SK-MEL-5 (cell line): ENCODE measurements around the gene CRTC2. TPM values are rescaled to one million over a fixed set of nuclear protein-coding genes. Genes with fewer than 3 reads are reported as not detected.
A peak's percentile ranks its signal among the peaks of the same experiment; 100 is the strongest.

Source experiments
- DNase-seq: peaks from one replicate; pipeline ENCODE4 v3.0.0-alpha.2; 2016; ENCODE audit warnings: low read depth, low spot score
- in situ Hi-C: cut with HindIII; loops from 2 replicates; pipeline ENCODE4 v1.10.0; 2016; ENCODE audit warnings: low sequenced_read_pairs, high pct_unique_total_duplicates, low pct_unique_long_range_greater_than_20kb
- total RNA-seq: library from RNA; depleted of rRNA; stranded (reverse); fragments of >200 nt; shearing (Covaris generic); gene quantifications from 2 replicates; pipeline ENCODE4 v1.2.3, GENCODE V29; 2014

The CRTC2 gene
- total RNA-seq, 1 experiment from 2014 or later, result 11.1 TPM

DNA sequence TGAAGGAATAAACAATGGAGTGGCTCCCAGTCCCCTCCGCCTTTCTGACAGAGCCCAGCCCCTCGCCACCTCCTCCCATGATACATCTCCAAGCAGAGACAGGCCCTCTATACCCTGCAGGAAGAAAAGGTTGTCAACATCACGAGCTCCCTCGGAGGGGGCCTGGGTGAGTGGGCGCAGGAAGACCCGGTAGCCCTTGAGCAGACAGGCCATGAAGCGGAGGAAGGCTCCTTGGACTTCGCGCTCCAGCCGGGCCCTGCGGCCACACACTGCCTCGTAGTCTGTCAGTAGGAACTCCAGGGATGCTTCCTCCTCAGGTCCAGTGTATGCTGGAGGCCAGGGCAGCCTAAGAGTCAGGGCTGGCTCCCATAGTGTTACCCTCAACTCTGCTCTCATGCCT lies 18.9 kb downstream of the CRTC2 start:
- DNase-seq, result no peak
- in situ Hi-C loops, result no loop called here

DNA sequence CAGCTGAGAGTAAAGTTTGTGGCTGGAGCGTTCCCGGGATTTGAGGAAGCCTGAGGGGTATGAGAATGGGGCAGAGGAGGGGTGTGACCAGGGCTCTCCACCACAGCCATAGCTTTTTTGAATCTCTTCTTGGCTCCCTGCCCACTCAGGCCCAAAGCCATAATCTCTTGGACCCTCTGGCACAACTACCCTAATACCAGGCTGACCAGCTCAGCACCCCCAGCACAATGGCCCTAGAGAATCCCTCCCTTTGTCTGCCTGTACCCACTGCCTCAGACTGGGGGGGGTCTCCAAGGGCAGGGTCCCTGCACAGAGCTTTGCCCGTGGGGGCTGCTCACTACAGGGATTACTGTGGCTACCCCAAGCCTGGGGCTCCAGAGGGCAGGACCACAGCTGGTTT lies 19.4 kb downstream of the CRTC2 start:
- in situ Hi-C loops, result no loop called here
- no peak for DNase-seq

DNA sequence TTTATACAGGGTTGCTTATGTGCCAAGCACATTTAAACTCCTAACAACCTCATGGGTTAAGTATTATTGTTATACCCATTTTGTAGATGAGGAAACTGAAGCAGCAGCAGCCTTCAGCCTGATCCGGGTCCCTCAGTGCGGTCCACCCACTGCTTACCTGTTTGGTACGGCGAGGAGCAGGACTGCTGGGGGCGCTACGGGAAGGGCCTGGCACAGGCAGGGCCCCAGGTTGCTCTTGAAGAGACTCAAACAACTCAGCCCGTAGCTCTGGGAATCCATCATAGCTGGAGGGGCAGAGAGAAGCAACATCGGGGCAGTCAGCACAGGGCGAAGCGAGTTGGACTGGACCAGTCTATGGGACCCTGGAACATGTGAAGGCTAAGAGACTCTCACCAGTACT lies 21.1 kb downstream of the CRTC2 start:
- in situ Hi-C loops, result no loop called here
- DNase-seq, result no peak

DNA sequence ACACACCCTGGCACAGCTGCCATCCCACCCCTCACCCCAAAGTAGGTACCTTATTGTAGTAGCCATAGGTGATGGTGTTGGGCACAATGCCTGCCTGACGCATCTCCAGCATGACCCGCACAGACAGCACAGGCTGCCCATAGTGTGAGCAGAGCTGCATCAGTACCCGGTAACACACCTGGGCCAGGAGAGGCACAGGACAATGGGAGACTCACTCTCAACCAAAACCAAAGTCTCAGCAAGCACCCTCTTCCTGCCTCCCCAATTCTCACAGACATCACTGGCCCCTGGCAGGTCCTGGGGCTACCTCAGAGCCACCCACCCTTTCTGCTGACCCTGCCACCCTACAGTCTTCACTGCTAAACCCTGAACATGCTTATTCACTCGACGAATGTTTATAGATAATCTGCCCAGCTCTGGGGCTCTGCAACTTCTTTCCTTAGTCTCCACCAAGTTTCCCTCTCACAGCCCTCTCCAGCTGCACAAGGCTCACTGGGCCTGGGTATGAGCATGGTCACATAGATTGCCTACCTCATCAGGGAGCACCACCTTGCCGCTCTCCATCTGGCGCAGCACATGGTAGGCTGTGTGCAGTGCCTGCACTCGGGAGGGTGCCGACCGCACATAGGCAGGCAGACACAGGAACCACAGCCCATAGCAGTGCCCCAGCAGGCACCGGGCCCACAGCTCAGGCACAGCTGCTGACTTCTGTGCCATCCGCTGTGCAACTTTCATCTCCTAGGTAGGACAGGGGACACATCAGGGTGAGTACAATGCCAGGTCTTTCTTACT lies 22.2 kb downstream of the CRTC2 start:
- DNase-seq, result no peak
- in situ Hi-C loops, result no loop called here

DNA sequence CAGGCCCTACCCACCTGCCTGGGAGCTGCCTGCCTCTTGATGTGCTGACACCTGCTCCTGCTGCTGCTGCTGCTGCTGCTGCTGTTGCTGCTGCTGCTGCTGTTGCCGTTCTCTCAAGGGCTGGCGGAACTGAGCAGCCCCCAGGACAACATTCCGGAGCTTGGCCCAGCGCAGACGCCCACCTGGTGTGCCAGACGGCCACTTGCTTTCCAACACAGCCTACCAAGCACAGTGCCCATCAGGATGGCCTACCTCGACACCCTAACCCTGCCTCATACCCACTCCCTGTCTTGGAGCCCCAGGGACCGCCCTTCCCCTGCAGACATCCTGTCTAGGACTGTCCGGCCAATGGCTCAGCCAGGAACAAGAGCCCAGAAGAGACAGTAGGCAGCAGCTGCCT lies 23.7 kb downstream of the CRTC2 start:
- in situ Hi-C loops, result no loop called here
- no peak for DNase-seq

DNA sequence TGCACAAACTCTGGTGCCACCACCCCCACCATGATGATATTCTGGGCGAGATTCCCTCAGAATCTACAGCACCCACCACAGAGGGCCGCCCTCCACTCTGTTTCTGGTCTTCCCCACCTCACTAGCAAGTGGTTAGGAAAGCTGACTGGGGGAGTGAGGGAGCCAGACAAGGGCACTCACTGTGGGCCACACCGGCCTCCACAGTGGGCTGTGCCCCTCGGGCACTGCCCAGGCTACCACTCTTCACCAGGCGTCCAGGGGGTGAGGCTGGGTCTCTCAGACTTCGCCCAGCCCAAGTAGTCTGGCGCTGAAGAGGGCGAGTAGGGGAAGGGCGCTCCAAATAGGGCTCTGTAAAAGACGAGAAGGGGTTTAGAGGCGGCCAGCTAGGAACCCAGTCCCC lies 24.5 kb downstream of the CRTC2 start:
- no peak for DNase-seq
- in situ Hi-C loops, result no loop called here

DNA sequence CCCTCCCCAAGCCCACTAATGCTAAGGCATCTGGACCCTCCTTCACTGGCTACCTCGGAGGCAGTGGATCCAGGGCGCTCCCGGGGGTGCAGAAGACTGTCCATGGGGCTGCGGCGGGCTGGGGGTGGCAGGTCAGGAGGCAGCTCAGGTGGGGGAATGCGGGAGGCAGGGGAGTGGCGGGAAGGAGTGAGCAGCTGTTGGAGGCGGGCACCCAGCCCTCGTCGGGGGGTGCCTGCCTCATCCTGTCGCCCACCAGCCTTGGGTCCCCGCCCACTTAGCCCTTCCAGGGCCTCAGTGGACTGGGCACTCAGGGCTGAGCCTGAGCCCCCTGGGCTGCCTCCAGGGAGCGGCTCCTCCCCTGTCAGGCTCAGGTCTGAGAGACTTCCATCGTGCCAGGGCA lies 25.0 kb downstream of the CRTC2 start:
- in situ Hi-C loops, result no loop called here
- DNase-seq, result no peak

DNA sequence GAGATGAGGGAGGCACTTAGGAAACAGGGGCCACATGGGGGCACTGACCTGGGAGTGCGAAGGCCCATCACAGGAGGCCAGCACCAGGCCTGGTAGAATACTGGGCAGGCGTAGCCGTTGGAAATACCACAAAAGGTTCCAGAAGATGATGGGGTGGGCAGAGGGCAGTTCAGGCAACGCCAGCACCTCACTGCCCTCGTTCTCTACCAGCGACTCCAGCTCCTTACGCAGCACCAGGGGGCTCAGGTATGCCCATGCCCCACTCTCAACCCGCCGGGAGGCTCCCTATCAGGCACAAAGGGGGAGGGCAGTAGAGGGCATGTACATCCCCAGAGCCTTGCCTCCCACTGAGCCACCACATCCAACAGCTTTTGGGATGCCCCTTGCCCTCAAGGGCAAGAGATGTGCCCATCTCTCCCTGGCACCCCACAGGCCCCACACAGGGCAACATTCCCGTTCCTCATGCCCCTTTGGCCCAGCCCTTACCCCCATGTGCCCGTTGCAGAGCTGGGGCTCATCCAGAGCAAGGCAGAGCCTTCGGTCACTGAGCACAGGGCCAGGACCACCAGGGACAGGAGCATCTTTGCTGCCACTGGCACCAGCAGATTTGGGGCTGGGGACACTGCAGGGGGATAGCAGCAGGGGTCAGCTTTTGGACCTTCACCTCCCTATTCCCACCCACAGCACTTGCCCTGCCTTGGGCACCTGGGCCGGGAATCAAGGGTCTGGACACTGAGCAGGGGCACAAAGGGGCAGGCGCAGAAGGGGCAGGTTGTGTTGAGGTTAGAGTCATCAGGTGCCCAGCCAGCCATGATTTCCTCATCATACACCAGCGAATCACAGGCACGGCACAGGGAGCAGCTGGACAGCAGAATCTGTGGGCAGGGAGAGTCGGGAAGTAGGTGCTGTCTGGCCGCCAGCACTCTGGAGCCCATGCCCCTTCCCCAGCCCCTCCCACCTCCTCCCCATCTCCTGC lies 26.0 kb downstream of the CRTC2 start:
- in situ Hi-C loops, result no loop called here
- DNase-seq, result no peak

DNA sequence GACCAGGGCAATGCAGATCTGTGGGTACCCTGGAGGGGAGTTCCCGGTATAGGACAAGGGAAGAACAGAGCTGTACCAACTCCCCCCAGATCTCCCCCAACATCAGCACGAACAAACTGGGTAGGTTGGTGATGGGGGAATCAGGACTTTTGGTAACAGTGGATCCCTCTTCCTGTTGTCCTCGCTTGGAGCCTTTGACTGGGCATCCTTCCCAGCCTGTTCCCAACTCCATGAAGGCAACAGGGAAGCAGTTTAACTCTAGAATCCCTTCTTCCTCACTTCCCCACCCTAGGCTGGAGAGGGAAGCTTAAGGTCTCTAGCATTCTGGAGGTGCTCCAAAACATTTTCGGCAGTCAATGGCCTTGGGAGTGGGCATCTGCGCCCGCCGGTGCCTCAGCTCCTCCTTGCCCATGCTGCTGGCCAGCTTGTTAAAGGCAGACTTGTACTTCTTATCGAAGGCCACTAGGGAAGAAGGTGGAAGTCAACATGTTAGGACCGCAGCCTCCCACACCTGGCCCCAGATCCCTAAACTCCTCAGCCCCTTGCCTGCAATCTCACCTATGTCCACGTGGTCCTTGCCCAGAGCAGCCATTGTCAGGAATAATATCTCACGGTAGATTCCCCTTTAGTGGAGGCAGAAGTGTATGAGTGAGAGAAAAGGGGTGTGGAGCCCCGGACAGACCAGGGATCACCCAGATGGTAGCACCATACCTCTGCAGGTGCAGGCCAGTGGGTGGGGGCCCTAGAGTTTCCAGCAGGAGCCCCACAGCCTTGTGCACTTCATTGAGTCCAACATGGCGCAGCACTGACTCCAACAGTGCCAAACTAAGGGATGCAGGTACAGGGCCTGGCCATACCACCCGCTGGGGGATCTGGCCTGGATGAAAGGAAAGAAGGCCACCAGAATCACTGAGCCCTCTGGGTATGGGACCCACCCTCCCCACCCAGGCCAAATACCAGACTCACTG lies 28.1 kb downstream of the CRTC2 start:
- DNase-seq, result peak; percentile 42
- in situ Hi-C loops, result no loop called here

DNA sequence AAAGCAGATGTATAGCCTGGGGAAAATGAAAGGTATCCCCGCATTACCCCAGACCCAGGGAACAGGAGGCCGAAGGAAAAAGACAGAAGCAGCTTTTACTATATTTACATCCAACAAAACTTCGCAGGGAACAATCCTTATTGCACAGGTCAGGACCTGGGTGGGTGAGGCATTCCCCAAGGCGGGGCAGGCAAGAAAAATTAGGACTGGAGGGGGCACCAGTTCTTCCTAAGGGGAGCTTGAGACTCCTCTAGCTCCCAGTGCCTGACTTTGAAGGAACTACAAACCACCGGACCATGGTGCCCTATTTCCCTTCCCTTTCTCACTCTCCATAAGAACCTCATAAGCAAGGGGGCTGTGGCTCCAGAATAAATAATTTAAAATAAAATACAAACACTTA lies 29.0 kb downstream of the CRTC2 start:
- no peak for DNase-seq
- in situ Hi-C loops, result no loop called here

DNA sequence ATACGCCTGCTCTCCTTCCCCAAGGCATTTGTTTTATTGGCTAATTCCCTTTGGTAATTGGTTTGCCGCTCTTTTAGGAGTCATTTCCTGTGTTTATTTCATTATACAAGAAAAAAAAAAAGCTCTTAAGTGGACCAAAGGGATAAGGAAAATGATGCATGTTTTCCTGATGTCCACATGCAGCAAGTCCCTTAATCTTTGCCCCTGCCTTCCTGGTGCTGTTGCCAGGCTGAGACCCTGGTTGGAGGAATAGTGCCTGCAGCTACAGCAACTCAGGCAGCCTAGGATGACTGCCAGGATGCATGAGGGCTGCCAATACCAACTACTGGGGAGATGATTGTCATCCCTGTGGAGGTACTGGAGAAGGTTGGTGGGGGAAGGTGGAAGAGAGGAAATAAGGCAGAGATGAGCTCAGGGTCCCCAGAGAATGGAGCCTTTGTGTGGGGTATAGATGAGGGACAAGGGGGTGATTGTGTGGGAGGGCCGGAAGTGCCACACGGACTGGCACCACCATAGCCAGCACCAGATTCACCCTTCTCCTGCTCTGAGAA lies 29.5 kb downstream of the CRTC2 start:
- in situ Hi-C loops, result no loop called here
- peak; percentile 92 for DNase-seq

DNA sequence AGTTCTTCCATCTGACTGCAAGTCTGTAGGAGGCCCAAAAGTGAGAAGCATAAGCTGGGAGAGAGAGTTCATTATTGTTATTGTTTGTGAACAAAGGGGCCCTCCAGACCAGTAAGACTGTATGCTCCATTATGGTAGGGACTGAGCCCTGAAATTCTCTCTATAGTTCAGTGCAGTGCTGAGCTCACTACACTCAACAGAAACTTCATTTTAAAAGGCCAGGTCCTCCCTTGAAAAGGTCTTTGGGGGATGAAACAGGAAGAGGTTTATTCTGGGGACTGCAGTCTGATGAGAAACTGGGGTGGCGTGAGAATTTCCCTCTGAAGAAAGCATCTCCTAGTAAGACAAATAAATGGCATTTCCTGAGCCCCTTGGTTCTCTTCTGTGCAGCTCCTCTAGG lies 30.2 kb downstream of the CRTC2 start:
- in situ Hi-C loops, result no loop called here
- DNase-seq, result no peak

DNA sequence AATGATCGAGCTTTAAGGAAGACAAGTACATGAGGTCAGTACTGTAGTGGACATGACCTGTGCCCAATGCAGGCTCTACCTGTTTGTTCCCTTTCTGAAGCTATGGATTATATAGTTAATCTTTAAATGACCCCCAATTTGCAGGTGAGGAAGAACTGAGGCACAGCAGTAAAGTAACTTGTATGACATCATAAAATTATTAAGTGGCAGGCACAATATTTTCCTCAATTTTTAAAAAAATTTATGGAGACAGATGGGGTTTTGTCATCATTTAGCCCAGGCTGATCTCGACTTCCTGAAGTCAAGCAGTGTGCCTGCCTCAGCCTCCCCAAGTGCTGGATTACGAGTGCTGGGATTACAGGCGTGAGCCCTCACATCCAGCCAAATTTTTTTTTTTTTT lies 32.0 kb downstream of the CRTC2 start:
- in situ Hi-C loops, result no loop called here
- DNase-seq, result no peak

DNA sequence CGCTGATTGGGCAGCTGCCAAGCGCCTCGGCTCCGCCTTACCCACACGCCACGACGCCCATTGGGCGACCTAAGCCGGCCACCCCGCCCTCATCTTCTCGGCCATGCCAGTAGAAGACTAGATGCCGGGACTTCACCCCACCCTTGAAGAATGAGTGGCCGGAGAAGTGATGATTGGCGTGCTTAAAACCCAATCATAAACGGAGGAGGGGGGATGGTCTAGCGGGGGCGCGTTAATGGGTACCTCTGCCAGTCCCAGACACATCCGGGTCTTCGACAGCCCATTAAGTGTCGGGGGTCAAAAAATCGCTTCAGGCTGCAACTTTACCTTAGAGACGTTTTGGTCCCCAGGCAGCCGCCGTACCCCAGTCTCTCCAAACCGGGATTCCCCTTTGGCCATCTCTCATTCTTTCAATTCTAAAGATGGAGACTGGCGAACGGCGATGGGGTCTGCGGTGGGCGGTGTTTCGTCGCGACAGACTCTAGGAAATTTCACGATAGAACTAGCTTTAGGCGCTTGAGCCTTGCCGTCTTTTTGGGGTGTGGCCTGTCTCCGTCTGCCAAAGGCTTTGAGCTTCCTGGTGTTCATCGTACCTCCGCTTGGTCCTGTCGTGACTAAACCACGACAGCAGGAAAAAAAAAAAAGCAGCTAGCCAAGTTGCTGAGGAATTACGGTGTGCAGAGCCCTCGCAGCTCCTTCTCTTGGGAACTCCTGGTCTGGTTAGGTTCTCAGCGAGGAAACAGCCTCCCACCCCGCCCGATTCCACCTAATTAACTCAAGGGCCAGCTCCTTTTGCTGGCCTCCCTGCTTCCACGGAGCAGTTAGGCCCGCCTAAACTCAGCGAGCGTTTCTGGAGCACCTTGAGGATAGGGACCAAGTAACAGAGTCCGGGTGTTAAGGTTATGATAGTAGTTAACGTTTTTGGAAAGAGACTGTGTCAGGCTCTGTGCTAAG lies 35.2 kb downstream of the CRTC2 start, which contains the start of gene GATAD2B:
Gene GATAD2B, minus strand, starts transcription at position 1 of the 954 bp plus-strand sequence. CDS start 94,625 bp downstream, outside the sequence.
- in situ Hi-C loops, result loop anchor here (25.0 kb wide), 1 partner anchor 111 kb away; no protein-coding TSS in a partner anchor
- DNase-seq, result peak; percentile 100

DNA sequence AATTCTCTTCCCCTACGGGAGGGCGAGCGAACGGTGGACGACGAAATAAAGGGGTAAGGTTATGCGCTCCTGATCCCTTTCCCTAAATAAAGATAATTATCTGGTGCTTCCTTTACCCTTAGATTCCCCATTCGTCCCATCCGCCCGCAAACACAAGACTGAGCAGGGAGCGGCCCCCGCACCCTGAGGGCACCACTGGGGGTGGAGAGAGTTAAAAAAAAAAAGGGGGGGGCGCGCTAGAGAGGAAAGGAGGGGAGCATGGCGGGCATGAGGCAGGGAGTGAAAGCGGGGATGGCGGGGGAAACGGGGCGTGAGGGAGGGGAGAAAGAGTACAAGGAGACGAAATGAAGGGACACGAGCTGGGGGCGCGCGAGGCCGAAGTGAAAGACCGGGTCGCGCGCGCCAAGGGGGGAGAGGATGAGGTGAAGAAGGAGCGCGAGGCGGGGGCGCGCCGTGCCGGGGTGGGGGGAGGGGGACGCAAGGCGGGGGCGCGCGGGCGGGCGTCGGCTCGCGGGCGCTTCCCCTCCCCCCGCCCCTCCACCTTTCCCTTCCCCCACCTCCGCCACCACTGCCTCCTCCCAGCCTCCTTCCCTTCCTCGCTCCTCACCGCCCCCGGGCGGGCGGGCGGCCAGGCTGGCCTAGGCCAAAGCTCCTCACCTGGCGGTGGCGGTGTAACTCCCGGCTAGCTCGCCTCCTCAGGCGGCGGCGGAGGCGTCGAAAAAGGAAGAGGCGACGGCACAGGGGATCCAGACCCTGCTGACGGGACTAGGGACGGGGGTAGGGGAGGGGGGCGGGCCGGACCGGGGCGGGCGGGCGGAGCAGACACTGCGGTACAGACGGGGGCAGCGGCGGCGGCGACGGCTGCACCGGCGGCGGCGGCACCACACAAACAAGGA lies 36.1 kb downstream of the CRTC2 start:
- in situ Hi-C loops, result loop anchor here (25.0 kb wide), 1 partner anchor 110 kb away; no protein-coding TSS in a partner anchor
- DNase-seq, result peak; percentile 74
